Lower lobe of right lung (tissue), 2 donors: ENCODE measurements around the gene TMBIM4. TPM values are rescaled to one million over a fixed set of nuclear protein-coding genes. Genes with fewer than 3 reads are reported as not detected.
"Not testable (repeated sequence)": the region's sequence is repeated elsewhere in the genome, so short reads cannot be mapped to it uniquely, and the experiment has no call there.

Experiments
- ATAC-seq, 2 donors: fragments of 200-7000 bp; cut with Tn5 transposase; one replicate each; pipeline ENCODE4 v1.9.1; 2020 to 2022; ENCODE audit warnings: mild to moderate bottlenecking in 2 of 2, moderate library complexity in 2 of 2
- DNase-seq: peaks from one replicate; pipeline ENCODE4 v3.0.0-alpha.2; 2020
- H3K27ac ChIP-seq: fragments of 200-600 bp; one replicate; pipeline ENCODE4 v1.8.0; 2022
- H3K27me3 ChIP-seq: fragments of 200-600 bp; one replicate; pipeline ENCODE4 v1.8.0; 2022; ENCODE audit warnings: low read depth
- H3K36me3 ChIP-seq: fragments of 200-600 bp; one replicate; pipeline ENCODE4 v1.8.0; 2022; ENCODE audit warnings: mild to moderate bottlenecking
- H3K4me1 ChIP-seq: fragments of 200-600 bp; one replicate; pipeline ENCODE4 v1.8.0; 2022
- H3K4me3 ChIP-seq: fragments of 200-600 bp; one replicate; pipeline ENCODE4 v1.8.0; 2022; ENCODE audit warnings: mild to moderate bottlenecking
- H3K9me3 ChIP-seq: fragments of 200-600 bp; one replicate; pipeline ENCODE4 v1.8.0; 2022
- CTCF ChIP-seq: fragments of 200-600 bp; IDR thresholded peaks from one replicate; pipeline ENCODE4 v1.8.0; 2022; ENCODE audit warnings: antibody characterized with exemption, mild to moderate bottlenecking
- intact Hi-C: fragments of 100-400 bp; cut with DNase I; formaldehyde crosslinking; loops from one replicate; pipeline ENCODE4 v1.11.0; 2022
- long read RNA-seq: library from polyadenylated mRNA; unstranded; transcript quantifications from one replicate; pipeline ENCODE4 v2.0.0, GENCODE V29; 2021
- total RNA-seq: library from RNA; stranded (reverse); fragmentation: NEBNext Ultra II Directional; extraction: Animal tissue kit (Norgen Biotek cat#: 25700); gene quantifications from one replicate; pipeline ENCODE4 v1.2.1, GENCODE V29; 2021
- donor health status: DM: no; HTN: yes; CAD: no; lungs with severe emphysema.

TMBIM4 gene
- total RNA-seq = 174 TPM
- long read RNA-seq, transcript TMBIM4-202 (7 exons, 2,952 nt) = major isoform, 165 of 191 reads
- long read RNA-seq, partial matches to known transcripts = 2 of 191 reads
- long read RNA-seq, other reads (novel, unspliced or antisense) = 20 of 191 reads

- Histone ChIP-seq H3K27me3 (no peaks in the 10 kb centered on the region), H3K9me3 (no peaks in the 10 kb centered on the region), H3K4me3 (peak within 1 kb of the TSS; percentile 70), H3K36me3 (no peaks in the 10 kb centered on the region), H3K4me1 (peaks cover 16% of the 10 kb centered on the region), H3K27ac (peak within 1 kb of the TSS; percentile 99)
- ATAC-seq (peak; percentile 97 to 98), DNase-seq (peak; percentile 93)
- intact Hi-C loops = no loop called here
- peak; percentile 67 for TF ChIP-seq CTCF
Observed at GRCh38 chr12:66169221-66170170, at the start of gene TMBIM4. Gene TMBIM4 (minus strand): TSS chr12:66169996. CDS start chr12:66169951, 45 bp downstream.

GRCh38 chr12:66217342-66217917 lies 47.6 kb upstream of the TMBIM4 start:
- H3K4me1 ChIP-seq = no peaks in the 10 kb centered on the region
- no peak for TF ChIP-seq CTCF
- intact Hi-C loops = no loop called here
- H3K27ac ChIP-seq = no peak overlapping the region
- ATAC-seq (peak in 1 of 2 donors; percentile 35), DNase-seq (no peak)
- H3K9me3 ChIP-seq = peaks cover 4% of the 10 kb centered on the region
- peaks cover 25% of the 10 kb centered on the region for H3K36me3 ChIP-seq
- H3K4me3 ChIP-seq = no peak overlapping the region
- no peaks in the 10 kb centered on the region for H3K27me3 ChIP-seq

- H3K9me3 ChIP-seq, H3K27me3 ChIP-seq, ATAC-seq, H3K4me1 ChIP-seq, H3K4me3 ChIP-seq, intact Hi-C loops, DNase-seq, H3K27ac ChIP-seq: not testable (repeated sequence)
- H3K36me3 ChIP-seq = peaks cover 49% of the 10 kb centered on the region
Observed at GRCh38 chr12:66213011-66213410, 43.2 kb upstream of the TMBIM4 start.

- H3K27ac ChIP-seq, H3K4me3 ChIP-seq, ATAC-seq, H3K27me3 ChIP-seq, H3K9me3 ChIP-seq, H3K4me1 ChIP-seq, intact Hi-C loops, DNase-seq: not testable (repeated sequence)
- peaks cover 38% of the 10 kb centered on the region for H3K36me3 ChIP-seq
Observed at GRCh38 chr12:66211573-66211972, 41.8 kb upstream of the TMBIM4 start.

GRCh38 chr12:66210840-66211239 lies 41.0 kb upstream of the TMBIM4 start:
- intact Hi-C loops = no loop called here
- Histone ChIP-seq H3K4me3 (no peak overlapping the region), H3K36me3 (peaks cover 38% of the 10 kb centered on the region), H3K4me1 (no peaks in the 10 kb centered on the region), H3K27me3 (no peaks in the 10 kb centered on the region), H3K9me3 (no peaks in the 10 kb centered on the region), H3K27ac (no peak overlapping the region)
- DNase-seq (no peak), ATAC-seq (no peak)
- TF ChIP-seq CTCF = no peak

GRCh38 chr12:66206141-66206540 lies 36.3 kb upstream of the TMBIM4 start:
- intact Hi-C loops = no loop called here
- H3K4me3 ChIP-seq = no peak overlapping the region
- H3K4me1 ChIP-seq = no peaks in the 10 kb centered on the region

More at GRCh38 chr12:66206141-66206540, 36.3 kb upstream of the TMBIM4 start:
- Histone ChIP-seq H3K36me3 (peaks cover 14% of the 10 kb centered on the region), H3K27me3 (no peaks in the 10 kb centered on the region), H3K27ac (no peak overlapping the region), H3K9me3 (no peaks in the 10 kb centered on the region)
- ATAC-seq (no peak), DNase-seq (no peak)
- TF ChIP-seq CTCF = no peak
